Bronchial epithelial cell (primary cell): ENCODE data around the gene CCDC73. TPM values are rescaled to one million over a fixed set of nuclear protein-coding genes. Genes with fewer than 3 reads are reported as not detected.

ENCODE experiments used
- DNase-seq: peaks from one replicate; pipeline ENCODE4 v3.0.0-alpha.2; 2010; ENCODE audit warnings: low read depth
- FAIRE-seq: peaks from 2 replicates; lab custom pipeline; 2011; peaks lifted over from hg19 to GRCh38; lab: Jason Lieb, UNC
- H3K27me3 ChIP-seq: 2 replicates; pipeline ENCODE4 v1.5.1; 2011; ENCODE audit warnings: low read length; ENCODE audit not compliant: control insufficient read depth, insufficient read depth
- H3K36me3 ChIP-seq: 2 replicates; pipeline ENCODE4 v1.5.1; 2011; ENCODE audit warnings: low read length; ENCODE audit not compliant: control insufficient read depth, insufficient read depth
- H3K4me3 ChIP-seq: 2 replicates; pipeline ENCODE4 v1.5.1; 2011; ENCODE audit warnings: mild to moderate bottlenecking, low read depth, low read length, control low read depth
- total RNA-seq: library from RNA; depleted of rRNA; stranded (reverse); fragments of >200 nt; gene quantifications from 2 replicates; pipeline ENCODE4 v1.2.1, GENCODE V29; 2014
- TF ChIP-seq, protein P1 (sequence below): IDR thresholded peaks from 2 replicates; pipeline ENCODE4 v1.5.1; 2011; ENCODE audit warnings: mild to moderate bottlenecking, moderate library complexity, low read length, control low read depth, inconsistent platforms; ENCODE audit not compliant: insufficient read depth, severe bottlenecking

The CCDC73 gene
- total RNA-seq, 1 donor from 2014 or later, result not detected

DNA sequence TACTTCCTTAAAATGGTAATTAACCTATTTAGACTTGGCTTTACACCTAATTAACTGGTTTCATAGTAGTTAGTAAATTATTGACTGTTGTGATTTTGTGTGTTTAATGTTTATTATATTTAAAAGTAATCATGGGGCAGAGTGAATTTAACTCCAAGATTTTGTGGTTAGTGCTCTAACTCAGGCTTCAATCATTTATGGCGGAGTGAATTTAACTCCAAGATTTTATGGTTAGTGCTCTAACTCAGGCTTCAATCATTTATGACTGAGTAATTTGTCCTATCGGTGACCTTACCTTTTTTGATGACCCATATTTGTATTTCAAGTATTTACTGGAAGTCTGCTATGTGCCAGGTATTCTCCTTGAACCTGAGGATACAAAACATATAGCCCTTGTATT, 42.5 kb upstream of the CCDC73 start:
- peaks cover 3% of the 10 kb centered on the region for H3K36me3 ChIP-seq
- FAIRE-seq, result no peak
- no peaks in the 10 kb centered on the region for H3K27me3 ChIP-seq
- TF ChIP-seq, protein P1, sequence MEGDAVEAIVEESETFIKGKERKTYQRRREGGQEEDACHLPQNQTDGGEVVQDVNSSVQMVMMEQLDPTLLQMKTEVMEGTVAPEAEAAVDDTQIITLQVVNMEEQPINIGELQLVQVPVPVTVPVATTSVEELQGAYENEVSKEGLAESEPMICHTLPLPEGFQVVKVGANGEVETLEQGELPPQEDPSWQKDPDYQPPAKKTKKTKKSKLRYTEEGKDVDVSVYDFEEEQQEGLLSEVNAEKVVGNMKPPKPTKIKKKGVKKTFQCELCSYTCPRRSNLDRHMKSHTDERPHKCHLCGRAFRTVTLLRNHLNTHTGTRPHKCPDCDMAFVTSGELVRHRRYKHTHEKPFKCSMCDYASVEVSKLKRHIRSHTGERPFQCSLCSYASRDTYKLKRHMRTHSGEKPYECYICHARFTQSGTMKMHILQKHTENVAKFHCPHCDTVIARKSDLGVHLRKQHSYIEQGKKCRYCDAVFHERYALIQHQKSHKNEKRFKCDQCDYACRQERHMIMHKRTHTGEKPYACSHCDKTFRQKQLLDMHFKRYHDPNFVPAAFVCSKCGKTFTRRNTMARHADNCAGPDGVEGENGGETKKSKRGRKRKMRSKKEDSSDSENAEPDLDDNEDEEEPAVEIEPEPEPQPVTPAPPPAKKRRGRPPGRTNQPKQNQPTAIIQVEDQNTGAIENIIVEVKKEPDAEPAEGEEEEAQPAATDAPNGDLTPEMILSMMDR, result no peak
- no peak for DNase-seq
- H3K4me3 ChIP-seq, result no peak overlapping the region

DNA sequence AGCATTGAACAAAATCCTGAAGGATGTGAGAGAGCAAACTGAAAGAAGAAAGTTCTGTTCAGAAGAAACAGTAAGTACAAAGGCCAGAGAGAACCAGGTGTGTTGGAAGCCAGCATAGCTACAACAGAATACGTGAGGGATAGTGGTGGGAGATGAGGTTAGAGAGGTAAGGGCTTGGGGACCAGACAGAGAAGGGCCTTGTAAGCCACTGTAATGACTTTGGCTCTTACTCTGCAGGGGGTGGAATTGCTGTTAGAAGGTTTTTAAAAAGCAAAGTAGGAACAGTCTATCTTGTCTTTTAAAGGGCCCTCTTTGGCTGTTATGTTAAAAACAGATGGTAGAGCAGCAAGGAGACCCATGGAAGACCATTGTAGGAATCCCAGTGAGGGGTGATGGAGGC, 39.5 kb upstream of the CCDC73 start:
- TF ChIP-seq, protein P1, result no peak
- no peak for DNase-seq

DNA sequence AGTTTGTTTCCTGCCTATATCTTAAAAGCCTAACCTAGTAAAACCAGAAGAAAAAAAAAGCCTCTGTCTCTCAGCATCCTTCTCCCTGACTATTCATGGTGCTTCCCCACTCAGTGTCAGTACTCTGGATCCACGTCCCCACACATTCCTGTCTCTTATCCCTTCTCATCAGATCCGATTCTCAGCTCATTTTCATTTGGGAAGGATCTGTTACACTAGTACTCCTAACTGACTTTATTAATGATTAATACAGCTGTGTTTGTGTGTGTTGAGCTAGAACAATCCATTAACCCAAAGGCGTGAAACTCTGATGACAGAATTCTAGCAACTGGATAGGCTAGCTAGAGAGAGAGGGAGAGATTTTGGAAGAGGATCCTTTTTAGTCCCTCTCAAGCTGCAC, 36.8 kb upstream of the CCDC73 start:
- no peak for DNase-seq
- no peaks in the 10 kb centered on the region for H3K27me3 ChIP-seq
- no peak for FAIRE-seq
- no peak overlapping the region for H3K4me3 ChIP-seq
- peaks cover 1% of the 10 kb centered on the region for H3K36me3 ChIP-seq
- TF ChIP-seq, protein P1, result no peak

More for the DNA sequence above, 39.5 kb upstream of the CCDC73 start:
- Histone ChIP-seq H3K4me3 (no peak overlapping the region), H3K36me3 (peaks cover 3% of the 10 kb centered on the region), H3K27me3 (no peaks in the 10 kb centered on the region)
- FAIRE-seq, result no peak

DNA sequence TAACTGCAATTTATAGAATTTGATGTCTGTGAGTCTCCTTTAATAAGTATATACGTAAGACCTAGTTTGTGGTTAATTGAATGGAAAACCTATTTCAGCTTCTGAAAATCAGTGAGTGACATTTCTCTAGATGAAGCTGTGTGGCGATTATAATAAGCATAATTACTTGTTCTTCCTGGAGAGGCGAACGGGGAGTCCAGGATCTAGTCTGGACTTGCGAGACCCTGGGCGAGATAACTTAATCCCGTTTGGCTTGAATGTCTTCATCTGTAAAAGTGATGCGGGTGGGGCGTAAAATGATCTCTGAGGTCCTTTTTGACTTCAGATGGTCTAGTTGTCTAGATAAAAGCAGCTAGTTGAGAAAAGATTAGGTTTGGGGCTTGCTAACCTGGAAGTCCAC, 36.3 kb upstream of the CCDC73 start:
- Histone ChIP-seq H3K36me3 (peaks cover 1% of the 10 kb centered on the region), H3K4me3 (peak overlapping the region; percentile 56), H3K27me3 (no peaks in the 10 kb centered on the region)
- FAIRE-seq (no peak), DNase-seq (peak; percentile 63)
- TF ChIP-seq, protein P1, result no peak

DNA sequence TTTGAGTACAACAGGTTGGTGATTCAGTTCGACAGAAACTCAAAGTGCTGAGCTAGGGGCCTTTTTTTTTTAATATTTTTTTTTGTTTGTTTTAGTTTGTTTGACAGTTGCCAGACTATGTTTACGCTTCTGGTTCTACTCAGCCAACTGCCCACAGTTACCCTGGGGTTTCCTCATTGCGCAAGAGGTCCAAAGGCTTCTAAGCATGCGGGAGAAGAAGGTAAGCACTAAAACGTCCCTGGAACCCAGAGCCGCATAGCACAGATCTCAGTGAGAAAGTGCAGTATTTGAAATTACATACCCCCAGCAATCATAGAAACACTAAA, 35.9 kb upstream of the CCDC73 start:
- TF ChIP-seq, protein P1, result no peak
- DNase-seq (peak; percentile 79), FAIRE-seq (no peak)
- Histone ChIP-seq H3K4me3 (peak overlapping the region; percentile 56), H3K36me3 (peaks cover 1% of the 10 kb centered on the region), H3K27me3 (no peaks in the 10 kb centered on the region)

DNA sequence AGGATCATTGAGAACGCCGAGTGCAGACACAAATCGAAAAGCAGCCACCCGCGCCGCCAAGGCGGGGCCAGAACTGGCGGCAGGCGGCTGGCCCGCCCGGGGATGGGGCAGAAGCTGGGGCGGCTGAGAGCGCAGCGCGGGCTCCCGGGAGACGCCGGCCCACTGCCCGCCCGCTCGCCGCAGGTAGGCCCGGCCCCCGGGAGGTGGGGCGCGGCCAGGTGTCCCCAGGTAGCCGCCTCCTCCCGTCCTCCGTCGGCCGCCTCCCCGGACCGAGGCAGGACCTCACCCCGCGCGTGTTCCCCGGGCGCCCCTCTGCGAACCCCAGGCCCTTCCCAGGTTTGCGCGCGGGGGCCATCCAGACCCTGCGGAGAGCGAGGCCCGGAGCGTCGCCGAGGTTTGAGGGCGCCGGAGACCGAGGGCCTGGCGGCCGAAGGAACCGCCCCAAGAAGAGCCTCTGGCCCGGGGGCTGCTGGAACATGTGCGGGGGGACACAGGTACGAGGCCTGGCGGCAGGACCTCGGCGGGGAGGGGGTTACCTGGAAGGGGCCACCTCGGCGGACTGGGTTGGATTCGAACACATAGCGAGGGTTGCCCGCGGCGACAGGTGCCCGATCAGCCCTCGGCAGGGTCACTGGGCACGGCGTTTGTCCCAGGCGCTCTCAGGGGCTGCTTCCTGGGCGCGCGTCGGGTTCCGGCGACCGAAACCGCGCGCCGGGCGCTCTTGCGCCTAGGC, 35.4 kb upstream of the CCDC73 start, which contains the start of gene PRRG4:
Gene PRRG4 (plus strand): TSS at position 248 of the 733 bp plus-strand sequence. CDS start 603 bp downstream, outside the sequence.
- Histone ChIP-seq H3K27me3 (no peaks in the 10 kb centered on the region), H3K4me3 (peak within 1 kb of the TSS; percentile 56), H3K36me3 (peaks cover 1% of the 10 kb centered on the region)
- FAIRE-seq (no peak), DNase-seq (peak; percentile 76)
- TF ChIP-seq, protein P1, result no peak
